Muscle layer of colon (tissue), 2 donors: Measurements from ENCODE around the gene S100PBP.

Experiments used
- H3K27ac ChIP-seq: one replicate; pipeline ENCODE4 v1.7.0; 2013; ENCODE audit warnings: low read depth, mild to moderate bottlenecking, low read length, moderate library complexity
- H3K27me3 ChIP-seq, 2 donors: one replicate each; pipeline ENCODE4 v1.7.0; 2013; ENCODE audit warnings: low read length in 2 of 2, mild to moderate bottlenecking in 2 of 2; ENCODE audit not compliant: insufficient read depth in 2 of 2, control insufficient read depth in 1 of 2
- H3K36me3 ChIP-seq: one replicate; pipeline ENCODE4 v1.7.0; 2013; ENCODE audit warnings: mild to moderate bottlenecking, low read length; ENCODE audit not compliant: insufficient read depth
- H3K4me1 ChIP-seq: one replicate; pipeline ENCODE4 v1.7.0; 2013; ENCODE audit warnings: mild to moderate bottlenecking, low read length; ENCODE audit not compliant: insufficient read depth
- H3K4me3 ChIP-seq, 2 donors: one replicate each; pipeline ENCODE4 v1.7.0; 2013; ENCODE audit warnings: low read length in 2 of 2, low read depth in 1 of 2, mild to moderate bottlenecking in 1 of 2, moderate library complexity in 1 of 2
- H3K9ac ChIP-seq: one replicate; pipeline ENCODE4 v1.7.0; 2013; ENCODE audit warnings: low read length
- H3K9me3 ChIP-seq: one replicate; pipeline ENCODE4 v1.7.0; 2013; ENCODE audit warnings: mild to moderate bottlenecking, low read length
- donor health status: abdominal sarcoma.
- donor health status: Adenocarcinoma of cecum.

Gene S100PBP

DNA sequence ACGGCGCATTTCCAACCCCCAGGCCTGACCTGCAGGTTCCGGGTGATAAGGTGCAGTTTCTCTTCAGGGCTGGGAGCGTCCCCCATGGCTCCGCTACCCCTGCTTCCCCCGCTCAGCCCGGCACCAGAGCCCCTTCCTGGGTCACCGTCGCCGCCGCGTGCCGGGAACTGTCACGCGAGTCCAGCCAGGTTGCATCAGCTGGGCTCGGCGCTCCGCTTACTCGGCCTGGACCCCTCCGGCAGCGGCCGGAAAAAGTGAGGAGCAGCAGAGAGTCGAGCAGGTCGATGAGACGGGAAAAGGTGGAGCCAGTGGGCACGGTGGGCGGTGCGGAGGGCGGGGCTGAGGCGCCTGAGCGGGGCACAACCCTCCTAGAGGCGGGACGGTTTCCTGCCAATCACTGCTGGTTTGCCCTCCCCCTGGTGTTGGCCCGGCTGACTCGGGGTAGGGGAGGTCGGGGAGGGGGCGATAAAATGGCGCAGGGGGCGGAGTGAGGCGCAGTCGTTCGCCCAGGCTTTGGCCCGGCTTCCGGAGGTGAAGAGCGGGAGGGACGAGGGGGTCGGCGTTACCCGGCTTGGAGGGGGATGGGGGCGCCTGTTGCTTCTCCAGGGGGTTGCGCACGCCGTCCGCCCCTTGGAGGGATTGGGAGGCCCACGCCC is at the start of gene S100PBP, which contains the start of gene YARS1:
S100PBP (plus strand) TSS at position 495 of the 656 bp plus-strand sequence. CDS start 8,447 bp downstream, outside the sequence.
YARS1 (minus strand) TSS at position 200 of the 656 bp plus-strand sequence; CDS start at position 86, 114 bp downstream.
- Histone ChIP-seq H3K9ac (peak within 1 kb of the TSS; percentile 88), H3K27me3 (no peaks in the 10 kb centered on the region), H3K27ac (peak within 1 kb of the TSS; percentile 100), H3K36me3 (no peaks in the 10 kb centered on the region), H3K4me1 (peaks cover 35% of the 10 kb centered on the region), H3K4me3 (peak within 1 kb of the TSS; percentile 88 to 99), H3K9me3 (no peaks in the 10 kb centered on the region)

DNA sequence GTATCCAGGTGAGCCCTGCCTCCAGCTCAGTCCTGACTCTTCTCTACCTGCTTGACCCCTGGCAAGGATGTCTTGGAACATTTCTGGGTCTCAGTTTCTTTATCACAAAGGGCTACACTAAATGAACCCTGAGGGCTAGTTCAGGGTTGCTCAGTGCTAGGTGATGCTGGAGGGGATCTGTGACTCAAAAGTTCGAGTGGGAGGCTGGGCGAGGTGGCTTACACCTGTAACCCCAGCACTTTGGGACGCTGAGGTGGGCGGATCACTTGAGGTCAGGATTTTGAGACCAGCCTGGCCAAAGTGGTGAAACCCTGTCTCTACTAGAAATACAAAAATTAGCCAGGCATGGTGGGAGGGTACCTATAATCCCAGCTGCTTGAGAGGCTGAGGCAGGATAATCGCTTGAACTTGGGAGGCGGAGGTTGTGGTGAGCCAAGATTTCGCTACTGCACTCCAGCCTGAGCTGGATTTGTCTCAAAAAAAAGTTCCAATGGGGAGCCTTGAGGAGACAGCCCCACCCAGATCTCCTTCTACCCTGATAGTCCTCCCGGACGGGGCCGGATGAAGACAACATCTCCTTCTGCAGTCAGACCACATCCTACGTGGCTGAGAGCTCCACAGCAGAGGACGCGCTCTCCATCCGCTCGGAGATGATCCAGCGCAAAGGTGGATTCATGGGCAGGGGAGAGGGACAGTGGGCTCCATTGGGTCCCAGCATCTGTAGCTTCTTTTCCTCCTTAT is 49.2 kb upstream of the S100PBP start:
- Histone ChIP-seq H3K36me3 (no peaks in the 10 kb centered on the region), H3K9ac (no peak overlapping the region), H3K4me3 (no peak overlapping the region), H3K4me1 (peaks cover 36% of the 10 kb centered on the region), H3K27me3 (no peaks in the 10 kb centered on the region), H3K9me3 (no peaks in the 10 kb centered on the region), H3K27ac (no peak overlapping the region)

DNA sequence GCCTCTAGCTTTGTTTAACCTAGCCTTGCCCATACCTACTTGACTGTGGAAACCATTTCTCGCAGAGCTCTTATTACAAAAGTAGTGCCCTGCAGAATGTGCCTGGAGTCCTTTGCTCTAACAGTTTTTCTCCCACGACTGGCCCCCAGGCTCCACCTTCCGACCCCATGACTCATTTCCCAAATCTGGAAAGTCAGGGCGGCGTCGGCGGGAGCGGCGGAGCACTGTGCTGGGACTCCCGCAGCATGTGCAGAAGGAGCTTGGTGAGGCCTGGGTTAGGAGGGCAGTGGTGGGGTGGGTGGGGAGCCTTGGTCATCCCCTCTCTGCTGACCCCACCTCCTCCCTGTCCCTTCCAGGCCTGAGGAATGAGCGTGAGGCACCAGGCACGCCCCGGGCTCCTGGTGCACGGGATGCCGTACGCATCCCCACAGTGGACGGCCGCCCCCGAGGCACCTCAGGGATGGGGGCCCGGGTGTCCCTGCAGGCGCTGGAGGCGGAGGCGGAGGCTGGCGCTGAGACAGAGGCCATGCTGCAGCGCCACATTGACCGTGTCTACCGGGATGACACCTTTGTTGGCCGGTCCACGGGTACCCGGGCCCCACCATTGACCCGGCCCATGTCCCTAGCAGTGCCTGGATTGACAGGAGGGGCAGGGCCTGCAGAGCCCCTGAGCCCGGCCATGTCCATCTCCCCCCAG is 47.8 kb upstream of the S100PBP start:
- Histone ChIP-seq H3K4me3 (no peak overlapping the region), H3K36me3 (peaks cover 6% of the 10 kb centered on the region), H3K27me3 (no peaks in the 10 kb centered on the region), H3K27ac (no peak overlapping the region), H3K4me1 (peaks cover 34% of the 10 kb centered on the region), H3K9ac (no peak overlapping the region), H3K9me3 (no peaks in the 10 kb centered on the region)

DNA sequence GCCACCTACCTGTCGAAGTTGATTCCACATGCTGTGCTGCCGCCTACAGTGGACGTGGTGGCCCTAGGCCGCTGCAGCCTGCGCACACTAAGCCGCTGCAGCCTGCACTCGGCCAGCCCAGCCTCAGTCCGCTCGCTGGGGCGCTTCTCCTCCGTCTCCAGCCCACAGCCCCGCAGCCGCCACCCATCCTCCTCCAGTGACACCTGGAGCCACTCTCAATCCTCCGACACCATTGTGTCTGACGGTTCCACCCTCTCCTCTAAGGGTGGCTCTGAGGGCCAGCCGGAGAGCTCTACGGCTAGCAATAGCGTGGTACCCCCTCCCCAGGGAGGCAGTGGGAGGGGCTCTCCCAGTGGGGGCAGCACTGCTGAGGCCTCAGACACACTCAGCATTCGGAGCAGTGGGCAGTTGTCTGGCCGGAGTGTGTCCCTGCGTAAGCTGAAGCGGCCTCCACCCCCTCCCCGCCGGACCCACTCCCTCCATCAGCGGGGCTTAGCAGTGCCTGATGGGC is 47.2 kb upstream of the S100PBP start:
- Histone ChIP-seq H3K9ac (no peak overlapping the region), H3K4me1 (peaks cover 28% of the 10 kb centered on the region), H3K27ac (no peak overlapping the region), H3K9me3 (no peaks in the 10 kb centered on the region), H3K4me3 (no peak overlapping the region), H3K36me3 (peaks cover 6% of the 10 kb centered on the region), H3K27me3 (no peaks in the 10 kb centered on the region)

DNA sequence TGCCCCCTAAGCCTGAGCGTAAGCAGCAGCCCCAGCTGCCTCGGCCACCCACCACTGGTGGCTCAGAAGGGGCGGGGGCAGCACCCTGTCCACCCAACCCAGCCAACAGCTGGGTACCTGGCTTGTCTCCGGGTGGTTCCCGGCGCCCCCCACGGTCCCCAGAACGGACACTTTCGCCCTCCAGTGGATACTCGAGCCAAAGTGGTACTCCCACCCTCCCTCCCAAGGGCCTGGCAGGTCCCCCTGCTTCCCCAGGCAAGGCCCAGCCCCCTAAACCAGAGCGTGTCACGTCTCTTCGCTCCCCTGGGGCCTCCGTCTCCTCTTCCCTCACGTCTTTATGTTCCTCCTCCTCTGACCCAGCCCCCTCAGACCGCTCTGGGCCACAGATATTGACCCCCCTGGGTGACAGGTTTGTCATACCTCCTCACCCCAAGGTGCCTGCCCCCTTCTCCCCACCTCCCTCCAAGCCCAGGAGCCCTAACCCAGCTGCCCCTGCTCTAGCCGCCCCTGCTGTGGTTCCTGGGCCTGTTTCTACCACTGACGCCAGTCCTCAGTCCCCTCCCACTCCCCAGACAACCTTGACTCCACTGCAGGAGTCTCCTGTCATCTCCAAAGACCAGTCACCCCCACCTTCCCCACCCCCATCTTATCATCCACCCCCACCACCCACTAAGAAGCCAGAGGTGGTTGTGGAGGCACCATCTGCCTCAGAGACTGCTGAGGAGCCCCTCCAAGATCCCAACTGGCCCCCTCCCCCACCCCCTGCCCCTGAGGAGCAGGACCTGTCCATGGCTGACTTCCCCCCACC is 46.5 kb upstream of the S100PBP start:
- no peaks in the 10 kb centered on the region for H3K27me3 ChIP-seq
- H3K4me3 ChIP-seq: no peak overlapping the region
- peaks cover 24% of the 10 kb centered on the region for H3K4me1 ChIP-seq
- H3K9ac ChIP-seq: no peak overlapping the region
- no peaks in the 10 kb centered on the region for H3K9me3 ChIP-seq
- H3K36me3 ChIP-seq: peaks cover 6% of the 10 kb centered on the region
- no peak overlapping the region for H3K27ac ChIP-seq

DNA sequence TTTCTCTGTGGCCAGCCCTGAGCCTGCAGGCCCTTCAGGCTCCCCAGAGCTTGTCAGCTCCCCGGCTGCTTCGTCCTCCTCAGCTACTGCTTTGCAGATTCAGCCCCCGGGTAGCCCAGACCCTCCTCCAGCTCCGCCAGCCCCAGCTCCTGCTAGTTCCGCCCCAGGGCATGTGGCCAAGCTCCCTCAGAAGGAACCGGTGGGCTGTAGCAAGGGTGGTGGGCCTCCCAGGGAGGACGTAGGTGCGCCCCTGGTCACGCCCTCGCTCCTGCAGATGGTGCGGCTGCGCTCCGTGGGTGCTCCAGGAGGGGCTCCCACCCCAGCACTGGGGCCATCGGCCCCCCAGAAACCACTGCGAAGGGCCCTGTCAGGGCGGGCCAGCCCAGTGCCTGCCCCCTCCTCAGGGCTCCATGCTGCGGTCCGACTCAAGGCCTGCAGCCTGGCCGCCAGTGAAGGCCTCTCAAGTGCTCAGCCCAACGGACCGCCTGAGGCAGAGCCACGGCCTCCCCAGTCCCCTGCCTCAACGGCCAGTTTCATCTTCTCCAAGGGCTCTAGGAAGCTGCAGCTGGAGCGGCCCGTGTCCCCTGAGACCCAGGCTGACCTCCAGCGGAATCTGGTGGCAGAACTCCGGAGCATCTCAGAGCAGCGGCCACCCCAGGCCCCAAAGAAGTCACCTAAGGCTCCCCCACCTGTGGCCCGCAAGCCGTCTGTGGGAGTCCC is 45.7 kb upstream of the S100PBP start:
- Histone ChIP-seq H3K4me3 (no peak overlapping the region), H3K27ac (no peak overlapping the region), H3K4me1 (peaks cover 16% of the 10 kb centered on the region), H3K9ac (no peak overlapping the region), H3K9me3 (no peaks in the 10 kb centered on the region), H3K27me3 (no peaks in the 10 kb centered on the region), H3K36me3 (peaks cover 6% of the 10 kb centered on the region)

DNA sequence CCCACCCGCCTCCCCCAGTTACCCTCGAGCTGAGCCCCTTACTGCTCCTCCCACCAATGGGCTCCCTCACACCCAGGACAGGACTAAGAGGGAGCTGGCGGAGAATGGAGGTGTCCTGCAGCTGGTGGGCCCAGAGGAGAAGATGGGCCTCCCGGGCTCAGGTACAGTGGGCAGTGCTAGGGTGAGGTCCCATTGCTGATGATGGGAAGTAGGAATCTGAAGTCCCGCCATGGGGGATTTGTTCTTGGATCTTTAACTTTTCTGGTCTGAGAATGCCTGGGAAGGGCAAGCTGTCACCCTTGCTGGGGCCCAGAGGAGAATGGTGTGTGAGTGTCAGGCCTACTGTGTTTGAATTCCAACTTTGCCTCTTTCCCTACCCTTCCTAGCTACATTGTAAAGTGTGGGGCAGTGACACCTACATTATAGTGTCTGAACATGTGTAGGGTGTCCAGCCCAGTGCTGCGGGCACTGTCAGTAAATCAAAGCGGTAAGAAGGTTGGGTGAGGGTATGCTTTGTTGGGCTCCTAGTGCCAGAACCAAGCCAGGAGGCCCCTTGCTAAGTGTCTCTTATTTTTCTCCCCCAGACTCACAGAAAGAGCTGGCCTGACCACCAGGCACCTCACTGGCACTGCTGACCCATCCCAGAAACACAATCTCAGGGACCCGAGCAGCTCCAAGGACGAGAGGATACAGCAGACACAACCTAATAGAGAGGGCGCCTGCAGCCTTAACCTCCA is 45.0 kb upstream of the S100PBP start:
- Histone ChIP-seq H3K27ac (no peak overlapping the region), H3K27me3 (no peaks in the 10 kb centered on the region), H3K9me3 (no peaks in the 10 kb centered on the region), H3K4me1 (peaks cover 10% of the 10 kb centered on the region), H3K9ac (no peak overlapping the region), H3K4me3 (no peak overlapping the region), H3K36me3 (peaks cover 7% of the 10 kb centered on the region)

DNA sequence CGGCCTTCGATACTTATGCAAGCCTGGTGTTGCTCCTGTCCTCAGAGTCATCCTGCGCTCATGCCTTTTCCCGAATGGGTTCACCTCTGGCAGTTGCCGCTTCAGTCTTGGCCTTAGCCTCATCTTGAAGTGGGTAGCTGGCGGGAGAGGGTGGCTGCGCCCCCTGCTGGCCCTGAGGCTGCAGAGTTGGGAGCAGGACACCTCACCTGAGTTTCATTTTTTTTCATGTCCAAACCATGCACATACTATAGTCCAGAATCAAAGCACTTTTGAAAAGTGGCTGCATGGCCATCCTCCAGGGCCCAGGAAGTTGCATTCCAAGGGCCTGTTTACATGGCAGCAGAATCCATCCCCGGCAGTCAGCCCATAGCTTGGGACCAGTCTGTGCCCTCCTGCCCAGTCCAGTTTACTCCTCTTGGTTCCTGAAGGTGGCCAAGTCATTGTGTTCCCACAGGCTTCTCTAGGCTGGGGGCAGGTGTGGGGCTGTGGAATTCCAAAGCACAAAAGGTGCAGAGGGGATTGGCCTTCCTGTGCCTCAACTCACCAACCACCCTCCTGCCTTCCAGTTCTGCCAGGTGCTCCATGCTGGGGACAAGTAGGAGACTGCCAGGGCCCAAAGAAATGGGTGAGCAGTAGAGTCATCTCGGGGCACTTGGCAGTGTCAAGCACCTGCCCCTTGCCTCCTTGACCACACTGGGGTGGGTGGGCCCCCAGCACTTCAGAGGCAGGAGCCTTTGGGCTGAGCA is 44.3 kb upstream of the S100PBP start:
- H3K4me1 ChIP-seq: peaks cover 3% of the 10 kb centered on the region
- H3K36me3 ChIP-seq: peaks cover 13% of the 10 kb centered on the region
- no peak overlapping the region for H3K4me3 ChIP-seq
- H3K9ac ChIP-seq: no peak overlapping the region
- H3K9me3 ChIP-seq: no peaks in the 10 kb centered on the region
- no peaks in the 10 kb centered on the region for H3K27me3 ChIP-seq
- no peak overlapping the region for H3K27ac ChIP-seq

DNA sequence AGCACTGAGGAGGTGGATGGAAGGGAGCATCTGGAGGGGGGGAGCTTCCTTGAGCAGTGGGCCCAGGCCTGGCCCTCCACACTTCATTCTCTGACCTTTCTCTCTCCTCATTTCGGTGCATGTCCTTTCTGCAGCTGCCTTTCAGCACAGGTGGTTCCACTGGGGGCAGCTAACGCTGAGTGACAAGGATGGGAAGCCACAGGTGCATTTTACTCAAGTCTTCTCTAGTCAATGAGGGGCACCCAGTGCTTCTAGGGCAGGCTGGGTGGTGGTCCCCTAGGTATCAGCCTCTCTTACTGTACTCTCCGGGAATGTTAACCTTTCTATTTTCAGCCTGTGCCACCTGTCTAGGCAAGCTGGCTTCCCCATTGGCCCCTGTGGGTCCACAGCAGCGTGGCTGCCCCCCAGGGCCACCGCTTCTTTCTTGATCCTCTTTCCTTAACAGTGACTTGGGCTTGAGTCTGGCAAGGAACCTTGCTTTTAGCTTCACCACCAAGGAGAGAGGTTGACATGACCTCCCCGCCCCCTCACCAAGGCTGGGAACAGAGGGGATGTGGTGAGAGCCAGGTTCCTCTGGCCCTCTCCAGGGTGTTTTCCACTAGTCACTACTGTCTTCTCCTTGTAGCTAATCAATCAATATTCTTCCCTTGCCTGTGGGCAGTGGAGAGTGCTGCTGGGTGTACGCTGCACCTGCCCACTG is 43.5 kb upstream of the S100PBP start:
- Histone ChIP-seq H3K27ac (no peak overlapping the region), H3K36me3 (peaks cover 15% of the 10 kb centered on the region), H3K4me1 (peaks cover 3% of the 10 kb centered on the region), H3K27me3 (no peaks in the 10 kb centered on the region), H3K9ac (no peak overlapping the region), H3K4me3 (no peak overlapping the region), H3K9me3 (no peaks in the 10 kb centered on the region)
